ENCODE results near the gene POLA1.

POLA1 gene

DNA sequence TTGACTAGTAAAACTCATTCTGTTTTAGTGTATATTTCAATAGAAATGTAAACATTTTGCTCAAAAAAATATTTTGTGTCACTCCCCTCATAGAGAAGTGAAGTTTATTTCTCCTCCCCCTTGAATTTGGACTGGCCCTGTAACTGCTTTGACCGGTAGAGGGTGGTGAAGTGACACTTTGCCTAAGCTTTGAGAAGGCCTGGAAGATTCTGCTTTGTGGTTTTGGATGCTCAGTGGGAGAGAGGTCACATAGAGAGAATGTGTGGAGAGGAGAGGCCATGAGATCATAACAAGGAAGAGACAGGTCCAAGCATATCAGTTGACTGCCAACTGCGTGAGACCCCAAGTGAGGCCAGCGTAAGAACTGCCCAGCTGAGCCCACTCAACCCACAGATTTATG, 341.2 kb downstream of the POLA1 start:
- DNase-seq, result no peak

GRCh38 chrX:25039036-25039435, 345.3 kb downstream of the POLA1 start:
- DNase-seq, result no peak

GRCh38 chrX:25043192-25043591, 349.5 kb downstream of the POLA1 start:
- DNase-seq, result no peak
